HG03280 (cell line): ENCODE results near the gene TMEM38A.

ENCODE experiments used
- ATAC-seq: cut with Tn5 transposase; IDR thresholded peaks from one replicate; pipeline ENCODE4 v1.9.1; 2021; ENCODE audit warnings: mild to moderate bottlenecking, moderate library complexity; ENCODE audit not compliant: unreplicated experiment

The TMEM38A gene

DNA sequence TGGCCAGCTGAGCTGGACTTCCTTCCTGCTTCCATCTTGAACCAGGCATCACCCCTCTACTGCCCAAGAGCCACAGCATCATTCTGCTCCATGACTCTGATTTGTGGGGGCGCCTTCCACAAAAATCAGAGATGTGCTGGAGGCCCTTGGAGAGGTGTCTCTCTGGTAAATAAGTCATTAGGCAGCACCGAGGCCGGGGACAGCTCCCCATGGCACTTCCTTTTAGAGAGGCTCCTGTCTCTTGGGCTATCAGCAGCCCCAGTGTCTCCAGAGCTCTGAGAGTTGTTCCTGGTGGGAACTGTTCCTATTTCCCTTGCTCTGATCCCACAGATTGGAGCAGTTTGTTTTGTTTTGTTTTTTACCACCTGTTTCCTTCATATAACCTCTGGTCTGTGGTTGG is 78.6 kb downstream of the TMEM38A start:
- no peak for ATAC-seq
